CD4-positive, alpha-beta T cell treated with Interleukin-6 for 4 hours (primary cell): ENCODE measurements around the gene CCDC110.
A peak's percentile ranks its signal among the peaks of the same experiment; 100 is the strongest.

Source experiments
- DNase-seq: peaks from one replicate; pipeline ENCODE4 v3.0.0-alpha.2; 2020; ENCODE audit warnings: mixed read lengths

CCDC110 gene

DNA sequence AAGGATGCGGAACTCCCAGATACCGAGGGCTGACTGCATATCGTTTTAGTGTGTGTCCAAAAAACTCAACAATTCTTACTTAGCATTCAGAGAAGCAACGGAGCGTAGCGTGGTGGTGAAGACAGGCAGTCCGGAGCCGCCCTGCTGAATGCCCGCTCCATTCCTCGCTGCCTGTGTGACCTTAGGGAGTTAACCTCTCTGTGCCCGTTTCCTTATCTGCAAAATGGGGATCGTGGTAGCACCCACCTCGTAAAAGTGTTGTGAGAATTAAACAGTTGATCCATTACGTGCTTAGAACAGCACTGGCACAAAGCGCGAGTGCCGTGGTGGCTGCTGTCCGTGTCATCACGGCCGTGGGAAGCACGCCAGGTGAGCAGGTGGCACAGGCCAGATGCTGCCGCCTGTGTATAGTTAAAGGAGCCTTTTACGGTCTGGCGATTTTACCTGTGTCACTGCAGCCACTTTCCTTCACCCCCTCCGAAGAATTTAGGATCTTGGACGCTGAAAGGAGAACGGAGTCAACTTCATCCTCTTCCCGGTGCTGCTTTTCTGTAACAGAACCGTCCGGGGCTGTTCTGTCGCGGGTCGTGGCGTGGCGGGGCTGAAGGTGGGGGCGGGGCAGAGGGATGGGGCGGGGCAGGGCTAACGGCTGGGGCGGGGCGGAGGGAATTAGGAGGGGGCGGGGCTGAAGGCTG, 885 bp downstream of the CCDC110 start:
- peak; percentile 62 for DNase-seq

- DNase-seq, result no peak
These were observed 1.9 kb downstream of the CCDC110 start for GRCh38 chr4:185469580-185470154.

- DNase-seq, result no peak
These were observed 2.5 kb downstream of the CCDC110 start for GRCh38 chr4:185468999-185469398.

DNA sequence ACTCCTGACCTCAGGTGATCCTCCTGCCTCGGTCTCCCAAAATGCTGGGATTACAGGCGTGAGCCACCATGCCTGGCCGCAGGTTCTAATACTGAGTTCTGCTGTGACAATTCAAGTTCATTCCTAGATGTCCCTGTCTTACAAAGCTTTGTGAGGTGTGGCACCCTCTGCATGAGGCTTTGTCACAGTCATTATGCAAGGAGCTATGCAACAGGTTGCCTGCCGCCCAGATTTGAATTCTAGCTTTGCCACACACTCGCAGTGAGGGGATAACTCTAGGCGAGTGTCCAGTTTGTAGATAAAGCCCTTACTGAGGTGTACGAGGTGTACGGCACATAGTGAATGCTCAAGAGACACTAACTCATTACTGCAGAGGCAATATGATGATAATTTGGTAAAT, 3.5 kb downstream of the CCDC110 start:
- no peak for DNase-seq

- DNase-seq, result no peak
These were observed 4.4 kb downstream of the CCDC110 start for GRCh38 chr4:185467101-185467500.

GRCh38 chr4:185465707-185466106, 5.8 kb downstream of the CCDC110 start:
- DNase-seq, result no peak

DNA sequence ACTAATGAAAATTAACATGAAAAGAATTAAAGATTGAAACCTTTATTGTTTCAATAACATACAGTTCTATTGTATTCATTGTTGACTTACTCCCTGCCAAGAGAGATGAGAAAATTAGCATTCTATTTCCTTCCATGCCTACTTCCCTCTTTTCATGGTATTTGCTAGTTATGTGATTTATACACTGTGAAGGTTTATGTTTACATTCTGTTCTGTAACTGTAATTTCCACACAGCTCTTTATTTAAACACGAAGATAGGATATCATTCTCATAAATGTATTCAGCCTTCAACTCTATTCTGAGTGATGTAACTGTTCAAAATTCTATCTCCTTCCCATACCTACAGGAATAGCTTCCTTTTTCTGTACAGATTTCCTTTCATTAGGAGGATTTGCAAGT, 6.6 kb downstream of the CCDC110 start:
- DNase-seq, result no peak

DNA sequence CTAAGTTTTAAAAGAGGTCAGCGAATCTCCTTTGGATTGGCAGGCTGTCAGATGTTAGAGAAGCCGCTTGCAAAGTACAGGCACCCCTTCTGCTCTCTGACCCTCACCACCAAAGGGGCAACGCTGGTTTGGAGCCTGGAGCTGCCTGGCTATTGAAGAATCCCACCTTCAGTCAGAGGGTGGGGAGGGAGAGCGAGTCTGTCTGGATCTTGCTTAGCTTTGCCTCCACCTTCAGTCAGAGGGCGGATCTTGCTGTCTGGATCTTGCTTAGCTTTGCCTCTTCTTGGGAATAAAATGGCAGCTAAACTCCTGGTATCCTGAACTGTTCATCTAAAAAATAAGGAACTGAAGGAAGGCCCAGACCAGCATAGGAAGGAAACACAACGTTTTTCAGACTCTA, 7.3 kb downstream of the CCDC110 start:
- DNase-seq, result no peak

DNA sequence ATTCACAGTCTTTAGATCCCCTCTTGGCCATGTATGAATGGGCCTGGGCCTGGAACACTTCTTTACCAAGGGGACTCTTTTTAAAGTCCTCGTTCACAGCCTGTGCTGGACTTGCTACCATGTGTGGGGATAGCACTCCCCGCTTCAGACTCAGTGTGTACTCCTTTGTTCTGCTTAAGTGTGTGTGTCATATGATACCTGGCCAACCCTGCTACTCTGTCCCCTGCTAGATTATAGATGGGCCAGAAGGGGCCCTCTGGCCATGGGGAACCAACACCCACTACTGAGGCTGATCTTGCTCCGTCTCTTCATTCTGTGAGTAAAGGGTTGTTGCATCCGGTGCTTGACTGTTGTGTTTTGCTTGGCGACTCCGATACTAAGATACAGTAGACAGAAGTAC, 8.0 kb downstream of the CCDC110 start:
- DNase-seq, result no peak

GRCh38 chr4:185461565-185461964, 10.0 kb downstream of the CCDC110 start:
- no peak for DNase-seq

DNA sequence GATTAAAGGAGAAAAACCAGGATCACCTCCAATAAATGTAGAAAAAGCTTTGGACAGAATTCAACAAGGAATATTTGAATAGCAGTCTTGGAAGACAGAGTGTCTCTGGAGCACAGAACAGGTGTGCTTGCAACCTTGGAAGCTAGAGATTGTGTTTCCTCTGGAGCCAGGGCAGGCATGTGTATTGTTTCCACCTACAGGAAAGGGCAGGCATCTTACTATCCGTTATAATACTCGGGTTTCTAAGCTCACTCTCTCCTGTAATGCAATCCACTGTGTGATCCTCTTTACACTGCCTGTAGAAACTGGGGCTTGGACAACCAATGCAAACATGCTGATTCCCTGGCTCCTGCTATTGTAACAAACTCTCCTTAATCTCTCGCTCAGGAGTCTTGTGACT, 14.4 kb downstream of the CCDC110 start:
- no peak for DNase-seq

- no peak for DNase-seq
These were observed 15.4 kb downstream of the CCDC110 start for GRCh38 chr4:185456131-185456530.

DNA sequence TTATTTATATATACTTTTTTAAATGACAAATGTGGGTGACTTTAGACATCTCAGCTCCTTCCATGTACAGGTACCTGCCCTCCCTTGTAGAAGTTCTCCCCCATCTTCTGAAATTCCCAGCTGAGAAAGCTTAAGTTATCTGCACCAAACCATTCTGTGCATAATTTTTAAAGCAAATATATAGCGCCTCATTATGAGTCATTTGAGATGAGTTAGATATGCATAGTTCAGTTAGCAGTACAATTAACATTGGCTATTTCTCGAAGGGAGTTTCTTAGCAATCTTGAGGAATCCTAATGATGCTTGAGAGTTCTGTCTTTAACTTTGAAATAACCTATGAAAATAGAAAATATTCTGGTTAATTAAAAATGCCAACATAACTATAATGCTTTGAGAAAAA, 26.3 kb downstream of the CCDC110 start:
- no peak for DNase-seq

DNA sequence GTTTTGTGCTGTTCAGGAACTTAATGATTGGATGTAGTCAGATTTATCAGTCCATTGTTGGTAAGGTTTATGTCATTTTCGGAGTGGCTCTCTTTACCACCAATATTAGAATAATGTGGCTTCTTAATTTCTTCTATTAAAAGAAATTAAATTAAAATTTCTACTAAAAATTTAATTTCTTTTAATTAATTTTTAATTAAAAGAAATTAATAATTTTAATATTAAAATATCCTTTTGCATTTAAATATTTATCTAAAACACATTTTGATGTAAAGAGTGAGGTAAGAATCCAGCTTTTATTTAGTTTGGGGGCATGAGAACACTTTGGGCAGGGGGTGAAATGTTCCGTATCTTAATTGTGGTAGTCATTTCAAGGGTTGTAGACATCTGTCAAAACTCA, 30.1 kb downstream of the CCDC110 start:
- no peak for DNase-seq

- DNase-seq, result no peak
These were observed 33.7 kb downstream of the CCDC110 start for GRCh38 chr4:185437809-185438208.

- DNase-seq, result no peak
These were observed 36.1 kb downstream of the CCDC110 start for GRCh38 chr4:185435466-185435865.

GRCh38 chr4:185429660-185430059, 41.9 kb downstream of the CCDC110 start:
- no peak for DNase-seq

- no peak for DNase-seq
These were observed 44.4 kb downstream of the CCDC110 start for GRCh38 chr4:185426960-185427688.

- DNase-seq, result peak; percentile 89
These were observed 45.7 kb downstream of the CCDC110 start, which contains the start of gene UFSP2 for GRCh38 chr4:185425647-185426352. UFSP2 (minus strand) TSS chr4:185425964; CDS start chr4:185425868, 96 bp downstream.

GRCh38 chr4:185424905-185425646, 46.5 kb downstream of the CCDC110 start:
- DNase-seq, result peak; percentile 6

GRCh38 chr4:185421366-185422124, 50.0 kb downstream of the CCDC110 start:
- DNase-seq, result no peak

DNA sequence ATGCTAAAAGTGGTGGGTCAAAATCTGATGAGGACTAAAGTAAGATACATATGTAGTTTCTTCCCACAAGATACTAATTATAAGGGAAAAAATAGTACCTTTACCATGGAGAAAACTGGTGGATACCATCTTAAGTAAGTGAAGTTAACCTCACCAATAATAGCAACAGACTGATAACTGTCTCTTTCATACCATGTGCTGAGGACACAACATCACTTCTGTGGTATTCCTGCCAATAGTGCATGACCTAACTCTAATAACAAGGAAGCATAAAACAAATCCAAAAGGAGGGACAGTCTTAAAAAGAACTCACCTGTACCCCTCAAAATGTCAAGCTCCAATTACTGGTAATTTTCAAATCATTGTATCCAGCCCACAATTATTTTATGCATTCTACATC, 54.6 kb downstream of the CCDC110 start:
- no peak for DNase-seq
